Esophagus muscularis mucosa (tissue), 4 donors: Measurements from ENCODE around the gene GNG12.

Experiments used
- EP300 ChIP-seq: sonication (generic); formaldehyde crosslinking; IDR thresholded peaks from one replicate; pipeline ENCODE4 v1.6.1; 2017; ENCODE audit warnings: antibody characterized with exemption
- POLR2AphosphoS5 ChIP-seq, 2 donors: sonication (generic); formaldehyde crosslinking; IDR thresholded peaks; one replicate each; pipeline ENCODE4 v1.6.1; 2017; ENCODE audit warnings: antibody characterized with exemption in 2 of 2
- TF ChIP-seq, protein P1 (sequence below), 3 experiments: fragments of 200-600 bp in 2 of 3; fragments of 450-650 bp in 1 of 3; sonication (generic) in 2 of 3; IDR thresholded peaks; one replicate each; pipeline ENCODE4 v1.5.1; 2017 to 2019; ENCODE audit warnings: antibody characterized with exemption in 3 of 3, mild to moderate bottlenecking in 2 of 3, moderate library complexity in 1 of 3

DNA sequence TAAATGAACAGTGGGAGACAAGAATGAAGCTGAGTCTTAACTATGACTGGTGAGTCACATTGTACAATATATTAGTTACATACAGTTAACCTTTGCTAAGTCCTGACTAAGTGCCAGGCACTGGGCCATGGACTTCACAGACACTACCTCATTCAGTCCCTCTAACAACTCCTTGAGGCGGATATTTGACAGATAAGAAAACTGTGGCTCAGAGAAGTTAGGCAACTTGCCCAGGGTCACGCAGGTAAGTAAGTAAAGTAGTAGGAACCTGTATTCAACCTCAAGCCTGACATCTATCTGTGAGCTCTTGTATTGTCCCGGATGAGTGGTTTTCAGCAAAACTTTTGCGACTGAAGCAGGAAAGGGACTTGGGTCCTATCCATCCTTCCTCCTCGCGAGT, 62.1 kb downstream of the GNG12 start:
- TF ChIP-seq, protein P1, sequence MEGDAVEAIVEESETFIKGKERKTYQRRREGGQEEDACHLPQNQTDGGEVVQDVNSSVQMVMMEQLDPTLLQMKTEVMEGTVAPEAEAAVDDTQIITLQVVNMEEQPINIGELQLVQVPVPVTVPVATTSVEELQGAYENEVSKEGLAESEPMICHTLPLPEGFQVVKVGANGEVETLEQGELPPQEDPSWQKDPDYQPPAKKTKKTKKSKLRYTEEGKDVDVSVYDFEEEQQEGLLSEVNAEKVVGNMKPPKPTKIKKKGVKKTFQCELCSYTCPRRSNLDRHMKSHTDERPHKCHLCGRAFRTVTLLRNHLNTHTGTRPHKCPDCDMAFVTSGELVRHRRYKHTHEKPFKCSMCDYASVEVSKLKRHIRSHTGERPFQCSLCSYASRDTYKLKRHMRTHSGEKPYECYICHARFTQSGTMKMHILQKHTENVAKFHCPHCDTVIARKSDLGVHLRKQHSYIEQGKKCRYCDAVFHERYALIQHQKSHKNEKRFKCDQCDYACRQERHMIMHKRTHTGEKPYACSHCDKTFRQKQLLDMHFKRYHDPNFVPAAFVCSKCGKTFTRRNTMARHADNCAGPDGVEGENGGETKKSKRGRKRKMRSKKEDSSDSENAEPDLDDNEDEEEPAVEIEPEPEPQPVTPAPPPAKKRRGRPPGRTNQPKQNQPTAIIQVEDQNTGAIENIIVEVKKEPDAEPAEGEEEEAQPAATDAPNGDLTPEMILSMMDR (IDR thresholded peaks at IDR 0.05), result peak in 2 of 3 experiments; percentile 10 to 15
- TF ChIP-seq POLR2AphosphoS5 (IDR thresholded peaks at IDR 0.05) (no peak), EP300 (no peak)
